HG03108 (cell line): ENCODE data around the gene NPTXR.

Source experiments
- ATAC-seq: cut with Tn5 transposase; IDR thresholded peaks from one replicate; pipeline ENCODE4 v1.9.1; 2021; ENCODE audit warnings: moderate library complexity; ENCODE audit not compliant: unreplicated experiment

The NPTXR gene

GRCh38 chr22:38843657-38844314 is at the start of gene NPTXR:
NPTXR (minus strand) TSS chr22:38844028.
- ATAC-seq = no peak

- no peak for ATAC-seq
These were observed 47.4 kb upstream of the NPTXR start for GRCh38 chr22:38891256-38891655.

DNA sequence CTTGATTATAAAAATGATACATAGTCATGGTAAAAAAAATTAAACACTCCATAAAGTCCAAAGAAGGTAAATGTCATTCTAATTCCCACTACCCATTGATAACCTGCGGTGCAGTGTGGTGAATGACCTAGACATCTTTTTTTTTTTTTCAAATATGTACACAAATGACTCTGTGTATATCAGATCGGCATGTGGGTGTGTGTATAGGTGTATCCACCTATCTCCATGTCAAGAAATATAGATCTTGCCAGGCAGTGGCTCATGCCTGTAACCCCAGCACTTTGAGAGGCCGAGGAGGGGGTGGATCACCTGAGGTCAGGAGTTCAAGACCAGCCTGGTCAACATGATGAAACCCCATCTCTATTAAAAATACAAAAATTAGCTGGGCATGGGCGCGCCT is 46.5 kb upstream of the NPTXR start:
- ATAC-seq = no peak

DNA sequence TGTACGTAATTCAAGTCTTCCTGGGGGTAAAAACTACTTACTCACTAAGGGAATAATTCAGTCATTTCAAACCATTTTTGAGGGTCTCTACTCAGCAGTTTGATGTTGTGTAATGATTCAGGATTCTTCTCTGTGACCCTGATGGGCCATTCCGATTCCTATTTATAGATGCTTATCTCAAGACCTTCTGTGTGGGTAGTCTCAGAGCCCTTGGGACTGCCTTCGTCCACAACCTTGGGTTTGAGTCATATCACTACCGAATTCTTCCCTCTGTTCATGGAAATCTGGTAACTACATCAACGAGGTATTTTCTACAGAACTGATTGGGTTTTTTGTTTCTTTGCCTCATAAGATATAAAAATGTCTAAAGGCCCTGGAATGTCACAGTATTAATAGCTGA is 42.5 kb upstream of the NPTXR start:
- ATAC-seq = no peak

DNA sequence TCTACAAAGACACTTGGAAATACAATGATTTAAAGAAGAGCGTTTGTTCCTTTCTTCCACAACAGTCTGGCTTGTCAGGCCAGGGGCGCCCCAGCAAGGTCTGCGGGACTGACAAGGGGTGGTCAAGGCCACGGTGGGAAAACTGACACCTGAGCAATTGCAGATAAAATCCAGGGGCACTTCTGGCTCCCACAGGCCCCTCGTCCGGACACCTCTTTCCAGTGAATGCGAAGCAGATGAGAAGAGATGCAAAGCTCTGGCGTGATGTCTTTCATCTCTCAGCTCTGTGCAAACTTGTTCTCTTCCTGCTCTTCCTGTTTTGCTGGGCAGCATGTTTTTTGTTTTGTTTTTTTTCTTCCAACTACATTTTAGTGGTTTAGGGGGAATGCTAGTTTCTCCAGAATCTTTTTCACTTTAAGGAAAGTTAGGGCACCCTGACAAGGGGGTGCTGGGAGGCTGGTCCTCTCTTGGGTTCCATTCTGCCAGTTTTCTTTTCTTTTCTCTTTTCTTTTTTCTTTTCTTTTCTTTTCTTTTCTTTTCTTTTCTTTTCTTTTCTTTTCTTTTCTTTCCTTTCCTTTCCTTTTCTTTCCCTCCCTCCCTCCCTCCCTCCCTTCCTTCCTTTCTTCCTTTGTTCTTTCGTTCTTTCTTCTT is 39.3 kb upstream of the NPTXR start:
- no peak for ATAC-seq

GRCh38 chr22:38881997-38882879 is 38.4 kb upstream of the NPTXR start:
- no peak for ATAC-seq

GRCh38 chr22:38881464-38881871 is 37.6 kb upstream of the NPTXR start:
- ATAC-seq = no peak

DNA sequence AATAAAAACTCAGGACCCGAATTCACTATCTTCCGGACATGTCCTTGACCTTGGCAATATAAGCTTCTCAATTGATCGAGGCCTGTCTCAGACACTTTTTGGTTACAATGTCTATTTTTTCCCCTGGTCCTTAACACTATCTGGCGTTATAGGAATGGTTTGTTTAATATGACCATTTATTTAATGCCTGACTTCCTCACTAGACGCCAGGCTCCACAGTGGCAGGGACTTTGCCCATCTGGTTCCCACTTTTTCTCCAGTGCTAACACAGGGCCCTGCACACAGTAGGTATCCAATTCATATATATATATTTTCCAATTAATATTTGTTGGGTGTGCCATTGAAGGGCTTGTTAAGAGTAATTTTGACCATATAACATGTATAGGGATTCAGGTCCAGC is 36.1 kb upstream of the NPTXR start:
- ATAC-seq = no peak

DNA sequence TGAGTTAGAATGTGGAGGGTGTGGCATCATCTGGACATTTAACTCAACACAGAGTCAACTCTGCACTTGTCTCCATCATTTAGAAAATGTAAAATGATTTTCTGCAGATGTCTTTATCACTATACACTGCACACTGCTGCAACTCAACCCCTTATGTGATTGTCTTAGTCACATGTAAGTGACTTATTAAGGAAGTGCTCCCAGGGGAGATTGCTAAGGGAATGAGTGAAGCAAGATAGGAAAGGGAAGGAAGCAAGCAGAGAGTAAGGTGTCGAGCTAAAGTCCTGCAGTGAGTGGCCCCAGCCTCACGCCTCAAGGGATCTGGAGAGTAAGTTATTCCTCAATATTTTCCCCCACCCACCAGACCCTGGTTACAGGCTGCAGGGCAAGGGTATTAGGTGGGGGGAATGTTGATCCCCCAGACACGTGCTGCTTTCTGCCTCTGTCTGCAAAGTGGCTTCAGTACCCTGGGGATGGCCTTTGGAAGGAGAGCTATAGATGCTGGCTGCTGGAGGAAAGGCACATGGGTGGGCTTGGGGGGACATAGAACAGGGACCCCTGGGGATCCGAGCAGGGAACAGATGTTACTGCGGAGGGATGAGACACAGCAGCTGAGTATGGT is 35.4 kb upstream of the NPTXR start:
- ATAC-seq = no peak

DNA sequence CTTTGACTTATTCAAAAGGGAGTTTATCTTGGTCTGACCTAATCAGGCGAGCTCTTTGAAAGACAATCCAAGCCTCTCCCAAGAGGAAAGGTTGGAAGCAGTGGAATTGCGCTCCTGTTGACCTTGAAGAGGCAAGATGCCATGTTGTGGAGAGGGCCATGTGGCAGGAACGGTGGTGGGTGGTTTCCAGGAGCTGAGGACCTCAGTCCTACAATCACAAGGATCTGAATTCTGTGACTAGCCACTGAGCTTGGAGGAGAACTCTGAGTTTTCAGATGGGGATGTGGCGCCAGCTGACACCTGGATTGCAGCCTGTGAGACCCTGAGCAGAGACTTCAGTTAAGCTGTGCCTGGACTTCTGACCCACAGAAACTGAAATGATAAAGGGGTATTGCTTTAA is 34.2 kb upstream of the NPTXR start:
- no peak for ATAC-seq

DNA sequence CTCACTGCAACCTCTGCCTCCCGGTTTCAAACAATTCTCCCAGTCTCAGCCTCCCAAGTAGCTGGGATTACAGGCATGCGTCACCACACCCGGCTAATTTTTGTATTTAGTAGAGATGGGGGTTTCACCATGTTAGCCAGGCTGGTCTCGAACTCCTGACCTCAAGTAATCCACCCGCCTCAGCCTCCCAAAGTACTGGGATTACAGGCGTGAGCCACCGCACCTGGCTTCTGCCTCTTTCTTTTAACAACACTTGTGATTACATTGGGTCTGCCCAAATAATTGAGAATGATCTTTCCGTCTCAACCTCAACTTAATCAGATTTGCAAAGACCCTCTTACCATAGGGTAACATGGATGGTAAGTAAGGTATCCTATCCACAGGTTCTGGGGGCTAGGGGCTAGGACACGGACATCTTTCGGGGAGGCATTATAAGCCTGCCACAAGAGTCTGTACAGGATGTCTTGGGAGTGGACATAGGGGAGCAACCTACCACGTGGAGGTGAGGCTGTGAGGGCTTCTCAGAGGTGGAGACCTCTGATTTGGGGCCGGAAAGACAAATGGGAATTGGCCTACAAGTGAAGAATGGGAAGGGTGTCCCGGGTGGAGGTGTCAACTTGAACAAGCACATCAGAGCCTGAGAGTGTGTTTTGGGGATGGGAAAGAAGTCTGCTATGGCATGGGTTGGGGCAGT is 30.8 kb upstream of the NPTXR start:
- ATAC-seq = no peak

DNA sequence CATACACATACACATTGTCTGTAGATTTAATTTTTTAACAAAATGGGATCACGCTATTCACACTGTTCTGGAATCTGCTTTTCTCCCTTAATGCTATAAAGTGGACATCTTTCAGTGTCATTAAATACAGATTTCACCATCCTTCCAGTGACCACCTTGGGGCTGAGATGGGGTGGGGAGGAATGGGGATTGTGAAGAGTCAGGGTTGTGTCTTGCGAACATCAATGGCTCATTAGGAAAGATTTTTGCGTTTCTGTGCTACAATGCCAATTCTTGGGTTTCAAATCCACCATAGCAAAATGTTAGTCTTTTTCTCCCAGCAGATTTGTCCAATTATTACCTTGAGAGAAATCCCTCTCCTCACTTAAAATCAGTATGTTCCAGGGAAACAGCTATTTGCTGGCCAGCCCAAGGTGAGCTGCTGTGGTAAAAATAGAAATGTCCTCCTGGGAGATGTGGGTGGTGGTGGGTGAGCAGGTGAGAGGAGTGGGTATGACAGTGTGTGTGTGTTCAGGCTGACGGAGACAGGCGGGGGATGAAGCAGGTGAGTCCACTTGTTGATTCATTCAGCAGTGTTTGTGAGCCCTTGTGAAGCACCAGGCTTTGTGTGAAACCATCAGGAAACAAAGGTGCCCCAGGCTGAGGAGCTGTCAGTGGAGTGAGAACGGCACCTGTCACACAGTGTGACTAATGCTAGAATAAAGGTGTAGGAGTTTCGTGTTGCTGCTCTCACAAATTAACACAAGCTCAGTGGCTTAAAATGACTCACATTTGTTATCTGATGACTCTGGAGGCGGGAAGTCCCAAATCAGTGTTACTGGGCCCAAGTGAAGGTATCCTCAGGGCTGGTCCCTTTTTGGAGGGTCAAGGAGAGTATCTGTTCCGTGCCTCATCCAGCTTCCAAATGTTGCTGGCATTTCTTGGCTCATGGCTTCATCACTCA is 29.9 kb upstream of the NPTXR start:
- ATAC-seq = no peak

DNA sequence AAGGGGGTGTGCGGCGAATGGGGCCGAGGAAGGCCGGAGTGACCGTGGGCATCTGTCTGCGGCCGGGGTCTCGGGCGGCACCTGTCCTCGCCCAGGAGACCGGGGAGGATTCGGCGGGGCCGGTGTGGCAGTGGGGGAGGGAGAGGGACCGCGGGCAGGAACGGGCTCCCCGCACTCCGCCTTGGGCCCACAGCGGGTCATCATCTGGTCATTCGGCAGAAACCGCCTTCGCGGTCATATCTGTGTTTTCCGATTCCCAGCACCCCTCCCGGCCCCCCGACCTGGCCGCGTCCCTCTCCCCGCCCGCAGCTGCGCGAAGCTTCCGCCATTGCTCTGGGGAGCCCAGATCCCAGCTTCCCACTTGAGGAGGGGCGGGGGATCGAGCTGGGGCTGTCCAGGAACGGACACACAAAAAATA is 29.0 kb upstream of the NPTXR start:
- no peak for ATAC-seq

DNA sequence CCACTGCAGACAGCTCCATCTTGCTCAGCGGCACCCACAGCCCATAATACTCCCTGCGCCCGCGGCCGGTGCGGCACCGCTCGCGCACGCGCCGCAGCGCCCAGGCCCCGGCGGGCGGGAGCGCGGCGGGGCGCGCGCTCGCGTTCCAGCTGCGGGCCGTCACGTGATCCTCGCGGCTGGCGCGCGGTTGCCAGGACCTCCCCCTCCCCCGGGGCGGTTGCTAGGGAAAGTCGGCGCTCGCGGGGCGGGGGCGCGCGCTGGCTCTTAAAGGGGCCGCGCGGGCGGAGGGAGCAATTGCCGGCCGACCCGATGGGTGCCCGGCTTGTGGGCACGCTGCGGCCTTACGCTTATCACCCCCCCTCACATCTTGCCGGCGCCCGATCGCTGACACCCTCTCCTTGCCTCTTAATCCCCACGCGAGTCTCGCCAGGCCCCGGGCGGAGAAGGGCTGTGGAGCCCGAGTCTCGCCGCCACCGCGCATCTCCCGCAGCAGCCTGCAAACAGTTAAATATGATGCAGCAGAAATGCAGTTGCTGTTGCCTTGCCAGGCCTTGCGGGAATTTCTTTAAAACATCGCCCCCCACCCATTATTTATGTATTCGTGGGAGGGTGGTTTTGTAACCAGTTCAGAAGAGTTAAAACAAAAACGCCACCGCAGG is 28.5 kb upstream of the NPTXR start, which contains the start of gene CBX6:
TSS of gene CBX6 (minus strand) at position 45 of the 659 bp plus-strand sequence. CDS start at position 19, 26 bp downstream.
- ATAC-seq = peak; percentile 67

GRCh38 chr22:38871360-38872171 is 27.7 kb upstream of the NPTXR start:
- peak; percentile 16 for ATAC-seq

DNA sequence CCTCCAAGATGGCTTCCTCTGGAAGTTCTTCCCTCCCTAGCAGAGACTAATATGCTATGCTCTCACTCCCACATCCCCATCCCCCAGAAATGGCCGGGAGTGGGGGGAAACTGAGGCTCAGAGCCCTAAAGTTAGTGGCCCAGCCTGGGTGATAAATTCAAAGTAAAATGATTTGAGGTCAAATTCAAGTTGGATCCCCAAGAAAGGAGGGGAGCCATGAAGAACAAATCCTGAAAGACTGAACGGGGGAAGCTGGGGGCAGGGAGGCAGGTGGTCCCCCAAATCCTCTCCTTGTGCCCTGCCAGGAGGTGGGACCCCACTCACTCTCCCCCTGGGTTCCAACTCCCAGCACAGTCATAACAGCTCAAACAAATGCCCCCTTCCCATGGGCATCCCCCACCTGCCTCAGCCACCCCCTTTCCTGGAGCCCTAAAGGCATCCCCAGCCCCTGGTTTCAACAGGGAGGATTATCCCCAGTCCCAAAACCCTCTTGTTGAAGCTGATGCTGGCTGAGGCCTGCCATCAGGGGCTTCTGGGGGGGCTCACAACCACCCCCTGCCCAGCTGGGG is 27.0 kb upstream of the NPTXR start:
- ATAC-seq = no peak

GRCh38 chr22:38870312-38870741 is 26.5 kb upstream of the NPTXR start:
- ATAC-seq = no peak

DNA sequence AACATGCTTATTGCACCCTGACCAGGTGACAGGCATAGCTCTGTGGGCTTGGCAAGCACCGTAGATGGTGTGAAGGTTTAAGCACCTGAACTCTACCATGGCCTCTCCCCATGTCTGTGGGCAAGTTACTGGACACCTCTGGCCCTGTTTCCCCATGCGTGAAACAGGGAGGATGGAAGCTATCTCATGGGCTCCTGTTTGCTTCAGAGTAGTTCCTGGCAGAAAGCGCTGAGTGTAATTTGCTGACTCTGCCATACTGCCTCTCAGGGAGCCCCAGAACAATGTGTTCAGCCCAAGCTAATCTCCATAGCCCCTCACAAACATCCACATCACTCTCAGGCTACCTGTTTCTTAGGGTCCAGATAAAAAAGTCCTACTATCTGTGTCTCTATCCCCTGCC is 25.8 kb upstream of the NPTXR start:
- ATAC-seq = no peak
